ENCODE data around the gene MAGEF1. TPM values are rescaled to one million over a fixed set of nuclear protein-coding genes. Genes with fewer than 3 reads are reported as not detected.

The MAGEF1 gene
- total RNA-seq, 2 experiments from 2014 or later = 5.8 to 6.1 TPM

GRCh38 chr3:184683900-184684560, 27.8 kb downstream of the MAGEF1 start:
- H3K9me3 ChIP-seq (ENCODE audit: control insufficient read depth in 1 of 2, insufficient read depth in 1 of 2, low read length in 2 of 2) = peaks cover 0 to 9% of the 10 kb centered on the region in 2 experiments
- H3K4me3 ChIP-seq (ENCODE audit: low read length) = no peak overlapping the region
- TF ChIP-seq CTCF (IDR thresholded peaks at IDR 0.05) = no peak
- no peak overlapping the region for H3K27ac ChIP-seq (ENCODE audit: low read depth in 1 of 2, low read length in 2 of 2)
- POLR2A ChIA-PET = no interaction called here
- no peaks in the 10 kb centered on the region for H3K27me3 ChIP-seq (ENCODE audit: control insufficient read depth in 1 of 2, insufficient read depth in 2 of 2, low read length in 2 of 2)
- H3K36me3 Mint-ChIP-seq (ENCODE audit: low read depth) = no peaks in the 10 kb centered on the region
- no peaks in the 10 kb centered on the region for H3K36me3 ChIP-seq (ENCODE audit: insufficient read depth, low read length)
- CTCF ChIA-PET = no interaction called here
- intact Hi-C loops (cut with DNase I, micrococcal nuclease) = no loop called here
- H3K27ac Mint-ChIP-seq = no peak overlapping the region
- H3K9me3 Mint-ChIP-seq = no peaks in the 10 kb centered on the region
- H3K27me3 Mint-ChIP-seq = no peaks in the 10 kb centered on the region
- no peaks in the 10 kb centered on the region for H3K4me1 ChIP-seq (ENCODE audit: insufficient read depth, low read length)
- H3K4me3 Mint-ChIP-seq = no peak overlapping the region
- ATAC-seq (ENCODE audit: poor library complexity) (no peak), DNase-seq (no peak)
- H3K4me1 Mint-ChIP-seq (ENCODE audit: low read depth) = no peaks in the 10 kb centered on the region

- CTCF ChIA-PET = no interaction called here
- no peak overlapping the region for H3K4me3 ChIP-seq (ENCODE audit: low read length)
- H3K36me3 Mint-ChIP-seq (ENCODE audit: low read depth) = no peaks in the 10 kb centered on the region
- no peaks in the 10 kb centered on the region for H3K27me3 Mint-ChIP-seq
- H3K27ac Mint-ChIP-seq = no peak overlapping the region
- DNase-seq = no peak
- no peaks in the 10 kb centered on the region for H3K4me1 ChIP-seq (ENCODE audit: insufficient read depth, low read length)
- H3K27ac ChIP-seq (ENCODE audit: low read depth in 1 of 2, low read length in 2 of 2) = no peak overlapping the region
- POLR2A ChIA-PET = no interaction called here
- TF ChIP-seq CTCF (IDR thresholded peaks at IDR 0.05) = no peak
- peaks cover 0 to 9% of the 10 kb centered on the region in 2 experiments for H3K9me3 ChIP-seq (ENCODE audit: control insufficient read depth in 1 of 2, insufficient read depth in 1 of 2, low read length in 2 of 2)
- intact Hi-C loops (cut with DNase I, micrococcal nuclease) = no loop called here
- no peak for ATAC-seq (ENCODE audit: poor library complexity)
- no peaks in the 10 kb centered on the region for H3K4me1 Mint-ChIP-seq (ENCODE audit: low read depth)
- no peaks in the 10 kb centered on the region for H3K9me3 Mint-ChIP-seq
- no peak overlapping the region for H3K4me3 Mint-ChIP-seq
- H3K27me3 ChIP-seq (ENCODE audit: control insufficient read depth in 1 of 2, insufficient read depth in 2 of 2, low read length in 2 of 2) = no peaks in the 10 kb centered on the region
- no peaks in the 10 kb centered on the region for H3K36me3 ChIP-seq (ENCODE audit: insufficient read depth, low read length)
These were observed 28.6 kb downstream of the MAGEF1 start for GRCh38 chr3:184683234-184683633.

- ChIA-PET POLR2A (no interaction called here), CTCF (no interaction called here)
- Histone ChIP-seq H3K27me3 (ENCODE audit: control insufficient read depth in 1 of 2, insufficient read depth in 2 of 2, low read length in 2 of 2) (no peaks in the 10 kb centered on the region), H3K27ac (ENCODE audit: low read depth in 1 of 2, low read length in 2 of 2) (no peak overlapping the region), H3K4me1 (ENCODE audit: insufficient read depth, low read length) (no peaks in the 10 kb centered on the region), H3K9me3 (ENCODE audit: control insufficient read depth in 1 of 2, insufficient read depth in 1 of 2, low read length in 2 of 2) (peaks cover 0 to 9% of the 10 kb centered on the region in 2 experiments), H3K4me3 (ENCODE audit: low read length) (no peak overlapping the region), H3K36me3 (ENCODE audit: insufficient read depth, low read length) (no peaks in the 10 kb centered on the region)
- no peak overlapping the region for H3K4me3 Mint-ChIP-seq
- ATAC-seq (ENCODE audit: poor library complexity) = no peak
- no peak for DNase-seq
- no peaks in the 10 kb centered on the region for H3K9me3 Mint-ChIP-seq
- H3K27ac Mint-ChIP-seq = no peak overlapping the region
- no peaks in the 10 kb centered on the region for H3K27me3 Mint-ChIP-seq
- H3K4me1 Mint-ChIP-seq (ENCODE audit: low read depth) = no peaks in the 10 kb centered on the region
- no peaks in the 10 kb centered on the region for H3K36me3 Mint-ChIP-seq (ENCODE audit: low read depth)
- TF ChIP-seq CTCF (IDR thresholded peaks at IDR 0.05) = no peak
- intact Hi-C loops (cut with DNase I, micrococcal nuclease) = no loop called here
These were observed 29.2 kb downstream of the MAGEF1 start for GRCh38 chr3:184682671-184683070.
